Panc1 (cell line): ENCODE data around the gene CBARP. TPM values are rescaled to one million over a fixed set of nuclear protein-coding genes. Genes with fewer than 3 reads are reported as not detected.

Experiments
- ATAC-seq: fragments of 200-7000 bp; cut with Tn5 transposase; 2 replicates; pipeline ENCODE4 v1.9.1; 2020; ENCODE audit warnings: mild to moderate bottlenecking, moderate library complexity
- BruUV-seq: library from RNA; stranded (reverse); fragments of 400-500 nt; replicated peaks from 2 replicates; lab custom pipeline; 2021; lab: Mats Ljungman, UMichigan
- CTCF ChIA-PET: fragments of 300-600 bp; sonication (Branson Sonifier 250); formaldehyde crosslinking; loops from one replicate; lab custom pipeline; 2022; ENCODE audit warnings: antibody characterized with exemption; lab: Charles Lee
- POLR2A ChIA-PET: fragments of 300-600 bp; sonication (Branson Sonifier 250); formaldehyde crosslinking; loops from one replicate; lab custom pipeline; 2022; ENCODE audit warnings: antibody characterized with exemption; lab: Charles Lee
- DNase-seq: peaks from one replicate; pipeline ENCODE4 v3.0.0-alpha.2; 2010; ENCODE audit warnings: low read depth, low spot score
- H3K27ac ChIP-seq: 2 replicates; pipeline ENCODE4 v1.5.1; 2011; ENCODE audit warnings: mild to moderate bottlenecking, low read length, inconsistent platforms
- H3K27me3 ChIP-seq: fragments of 200-500 bp; sonication (Bioruptor generic); 2 replicates; pipeline ENCODE4 v1.6.0; 2014; ENCODE audit warnings: low read length, inconsistent platforms; ENCODE audit not compliant: control insufficient read depth, insufficient read depth
- H3K36me3 ChIP-seq: fragments of 200-500 bp; sonication (Bioruptor generic); 2 replicates; pipeline ENCODE4 v1.5.1; 2014; ENCODE audit warnings: inconsistent platforms, mild to moderate bottlenecking, low read length, moderate library complexity; ENCODE audit not compliant: control insufficient read depth, insufficient read depth
- H3K4me1 ChIP-seq: 2 replicates; pipeline ENCODE4 v1.5.1; 2011; ENCODE audit warnings: inconsistent platforms, mild to moderate bottlenecking, low read length, moderate library complexity; ENCODE audit not compliant: control insufficient read depth, insufficient read depth
- H3K4me3 ChIP-seq, 2 experiments: 2 replicates each; pipeline ENCODE4 v1.5.1; 2011 to 2012; ENCODE audit warnings: low read depth in 2 of 2, low read length in 2 of 2, mild to moderate bottlenecking in 2 of 2, inconsistent platforms in 1 of 2, moderate library complexity in 1 of 2
- H3K9me3 ChIP-seq: fragments of 200-500 bp; sonication (Bioruptor generic); 2 replicates; pipeline ENCODE4 v1.5.1; 2014; ENCODE audit warnings: low read depth, mild to moderate bottlenecking, inconsistent platforms, low read length, moderate library complexity; ENCODE audit not compliant: control insufficient read depth, insufficient read depth
- POLR2AphosphoS5 ChIP-seq: IDR thresholded peaks from 2 replicates; pipeline ENCODE4 v1.6.1; 2012; ENCODE audit warnings: mild to moderate bottlenecking, low read depth, low read length, moderate library complexity
- SIN3A ChIP-seq: IDR thresholded peaks from 2 replicates; pipeline ENCODE4 v1.6.1; 2012; ENCODE audit warnings: low read depth, mild to moderate bottlenecking, low read length, moderate library complexity, borderline replicate concordance; ENCODE audit not compliant: insufficient read depth
- TCF7L2 ChIP-seq: IDR thresholded peaks from 2 replicates; pipeline ENCODE4 v1.6.1; 2011; ENCODE audit warnings: mild to moderate bottlenecking, low read depth, low read length, inconsistent platforms
- in situ Hi-C: cut with HindIII; loops from 2 replicates; pipeline ENCODE4 v1.10.0; 2016; ENCODE audit warnings: low sequenced_read_pairs, low pct_unique_long_range_greater_than_20kb
- intact Hi-C: fragments of 100-400 bp; cut with micrococcal nuclease; formaldehyde crosslinking; loops from one replicate; pipeline ENCODE4 v1.10.0; 2022; ENCODE audit not compliant: unreplicated experiment
- total RNA-seq: library from RNA; stranded (reverse); gene quantifications from one replicate; pipeline ENCODE4 v1.2.1, GENCODE V29; 2021; ENCODE audit not compliant: unreplicated experiment
- TF ChIP-seq, protein P1 (sequence below), 2 experiments: IDR thresholded peaks; 2 replicates each; pipeline ENCODE4 v1.6.1; 2011 to 2012; ENCODE audit warnings: low read depth in 2 of 2, control low read depth in 1 of 2, low read length in 1 of 2, mild to moderate bottlenecking in 1 of 2, moderate library complexity in 1 of 2; ENCODE audit not compliant: insufficient read depth in 1 of 2
- TF ChIP-seq, protein P2 (sequence below): fragments of 450-650 bp; IDR thresholded peaks from 2 replicates; pipeline ENCODE4 v1.5.1; 2017; ENCODE audit warnings: mild to moderate bottlenecking

The CBARP gene
- total RNA-seq, 1 experiment from 2014 or later: 14.5 TPM

DNA sequence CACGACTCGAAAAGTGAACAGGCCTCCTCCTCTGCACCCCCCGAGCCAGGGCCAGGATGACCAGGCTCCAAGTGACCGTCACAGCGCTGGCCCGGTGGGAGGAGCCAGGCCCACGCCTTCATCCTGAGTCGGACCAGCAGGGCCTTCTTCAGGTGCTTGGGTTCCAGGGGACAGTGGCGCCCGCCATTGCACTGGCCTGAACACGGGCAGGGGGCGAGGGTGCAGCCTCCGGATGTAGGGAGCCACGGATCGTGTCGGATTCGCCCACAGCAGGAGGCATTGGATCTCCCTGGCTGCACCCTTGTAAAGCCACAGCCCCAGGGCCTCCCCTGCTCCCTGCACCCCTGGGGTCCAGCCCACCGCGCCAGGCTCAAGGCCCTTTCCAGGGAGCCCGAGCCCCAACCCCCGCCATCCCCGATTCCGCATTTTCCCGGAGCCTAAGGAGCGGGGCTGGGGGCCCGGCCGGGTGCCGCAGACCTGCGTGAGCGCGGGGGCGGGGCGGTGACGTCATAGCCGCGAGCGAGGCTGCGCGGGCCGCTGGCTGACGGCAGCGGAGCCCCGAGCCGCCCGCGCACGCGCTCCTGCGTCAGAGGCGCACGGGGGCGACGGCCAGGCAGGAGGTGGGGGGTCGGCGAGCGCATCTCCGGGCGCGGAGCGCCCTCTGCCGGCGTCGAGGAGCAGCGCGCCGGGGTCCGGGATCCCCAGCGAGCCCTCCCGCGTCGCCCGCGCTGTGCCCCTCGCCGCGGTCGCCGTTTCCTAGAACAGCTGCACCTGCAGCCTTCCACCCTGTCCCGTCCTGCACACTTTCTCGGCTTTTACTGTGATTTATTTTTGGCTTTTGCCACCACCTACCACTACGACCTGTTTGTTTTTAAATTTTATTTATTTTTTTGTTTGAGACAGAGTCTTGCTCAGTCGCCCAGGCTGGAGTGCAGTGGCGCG lies 2.3 kb upstream of the CBARP start:
- ATAC-seq (peak; percentile 65), DNase-seq (no peak)
- TF ChIP-seq TCF7L2: no peak
- TF ChIP-seq SIN3A: peak; percentile 65; the same call in 1 of the 2 replicates
- TF ChIP-seq, protein P1, sequence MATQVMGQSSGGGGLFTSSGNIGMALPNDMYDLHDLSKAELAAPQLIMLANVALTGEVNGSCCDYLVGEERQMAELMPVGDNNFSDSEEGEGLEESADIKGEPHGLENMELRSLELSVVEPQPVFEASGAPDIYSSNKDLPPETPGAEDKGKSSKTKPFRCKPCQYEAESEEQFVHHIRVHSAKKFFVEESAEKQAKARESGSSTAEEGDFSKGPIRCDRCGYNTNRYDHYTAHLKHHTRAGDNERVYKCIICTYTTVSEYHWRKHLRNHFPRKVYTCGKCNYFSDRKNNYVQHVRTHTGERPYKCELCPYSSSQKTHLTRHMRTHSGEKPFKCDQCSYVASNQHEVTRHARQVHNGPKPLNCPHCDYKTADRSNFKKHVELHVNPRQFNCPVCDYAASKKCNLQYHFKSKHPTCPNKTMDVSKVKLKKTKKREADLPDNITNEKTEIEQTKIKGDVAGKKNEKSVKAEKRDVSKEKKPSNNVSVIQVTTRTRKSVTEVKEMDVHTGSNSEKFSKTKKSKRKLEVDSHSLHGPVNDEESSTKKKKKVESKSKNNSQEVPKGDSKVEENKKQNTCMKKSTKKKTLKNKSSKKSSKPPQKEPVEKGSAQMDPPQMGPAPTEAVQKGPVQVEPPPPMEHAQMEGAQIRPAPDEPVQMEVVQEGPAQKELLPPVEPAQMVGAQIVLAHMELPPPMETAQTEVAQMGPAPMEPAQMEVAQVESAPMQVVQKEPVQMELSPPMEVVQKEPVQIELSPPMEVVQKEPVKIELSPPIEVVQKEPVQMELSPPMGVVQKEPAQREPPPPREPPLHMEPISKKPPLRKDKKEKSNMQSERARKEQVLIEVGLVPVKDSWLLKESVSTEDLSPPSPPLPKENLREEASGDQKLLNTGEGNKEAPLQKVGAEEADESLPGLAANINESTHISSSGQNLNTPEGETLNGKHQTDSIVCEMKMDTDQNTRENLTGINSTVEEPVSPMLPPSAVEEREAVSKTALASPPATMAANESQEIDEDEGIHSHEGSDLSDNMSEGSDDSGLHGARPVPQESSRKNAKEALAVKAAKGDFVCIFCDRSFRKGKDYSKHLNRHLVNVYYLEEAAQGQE (IDR thresholded peaks at IDR 0.05; ENCODE audit: insufficient read depth in 1 of 2, low read depth in 2 of 2, low read length in 1 of 2): 0 out of 4 replicates have a peak, but pooled peaks of 1 of the 2 experiments have one; percentile 11
- no peak for TF ChIP-seq POLR2AphosphoS5
- TF ChIP-seq, protein P2, sequence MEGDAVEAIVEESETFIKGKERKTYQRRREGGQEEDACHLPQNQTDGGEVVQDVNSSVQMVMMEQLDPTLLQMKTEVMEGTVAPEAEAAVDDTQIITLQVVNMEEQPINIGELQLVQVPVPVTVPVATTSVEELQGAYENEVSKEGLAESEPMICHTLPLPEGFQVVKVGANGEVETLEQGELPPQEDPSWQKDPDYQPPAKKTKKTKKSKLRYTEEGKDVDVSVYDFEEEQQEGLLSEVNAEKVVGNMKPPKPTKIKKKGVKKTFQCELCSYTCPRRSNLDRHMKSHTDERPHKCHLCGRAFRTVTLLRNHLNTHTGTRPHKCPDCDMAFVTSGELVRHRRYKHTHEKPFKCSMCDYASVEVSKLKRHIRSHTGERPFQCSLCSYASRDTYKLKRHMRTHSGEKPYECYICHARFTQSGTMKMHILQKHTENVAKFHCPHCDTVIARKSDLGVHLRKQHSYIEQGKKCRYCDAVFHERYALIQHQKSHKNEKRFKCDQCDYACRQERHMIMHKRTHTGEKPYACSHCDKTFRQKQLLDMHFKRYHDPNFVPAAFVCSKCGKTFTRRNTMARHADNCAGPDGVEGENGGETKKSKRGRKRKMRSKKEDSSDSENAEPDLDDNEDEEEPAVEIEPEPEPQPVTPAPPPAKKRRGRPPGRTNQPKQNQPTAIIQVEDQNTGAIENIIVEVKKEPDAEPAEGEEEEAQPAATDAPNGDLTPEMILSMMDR: peak; percentile 91
- Histone ChIP-seq H3K36me3 (no peaks in the 10 kb centered on the region; the same call in 1 of the 2 replicates), H3K27me3 (no peaks in the 10 kb centered on the region), H3K9me3 (no peaks in the 10 kb centered on the region), H3K4me1 (peaks cover 32% of the 10 kb centered on the region), H3K27ac (peak overlapping the region; percentile 65), H3K4me3 (peak overlapping the region; percentile 27 to 48)
- intact Hi-C loops: no loop called here
- BruUV-seq: no TSS peak
- POLR2A ChIA-PET: no interaction called here
- CTCF ChIA-PET: no interaction called here
- in situ Hi-C loops: no loop called here

DNA sequence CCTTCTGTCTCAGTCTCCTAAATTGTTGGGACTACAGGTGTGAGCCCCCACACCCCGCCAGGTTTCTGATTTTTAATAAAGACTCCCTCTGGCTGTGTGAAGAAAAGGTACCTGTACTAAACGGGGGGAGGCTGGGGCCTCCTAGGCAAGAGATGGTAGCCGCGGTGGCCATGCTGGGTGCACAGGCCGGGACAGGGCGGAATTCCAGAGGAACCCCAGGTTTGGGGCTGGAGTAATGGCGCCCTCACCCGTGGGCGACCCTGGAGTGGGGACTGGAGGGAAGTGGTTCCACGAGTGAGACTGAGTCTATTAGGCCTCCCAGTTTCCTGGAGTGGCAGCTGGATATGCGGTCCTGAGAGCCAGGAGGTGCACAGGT lies 1.6 kb upstream of the CBARP start:
- in situ Hi-C loops: no loop called here
- 0 out of 2 replicates have a peak overlapping the region, but pooled peaks have one; percentile 65 for H3K27ac ChIP-seq
- POLR2A ChIA-PET: no interaction called here

More for the DNA sequence above, 1.6 kb upstream of the CBARP start:
- peak overlapping the region; percentile 27 to 48; a peak in 3 of 4 replicates for H3K4me3 ChIP-seq
- CTCF ChIA-PET: no interaction called here
- H3K36me3 ChIP-seq: no peaks in the 10 kb centered on the region; the same call in 1 of the 2 replicates
- TF ChIP-seq, protein P1 (IDR thresholded peaks at IDR 0.05; ENCODE audit: insufficient read depth in 1 of 2, low read depth in 2 of 2, low read length in 1 of 2): no peak
- TF ChIP-seq TCF7L2 (no peak), POLR2AphosphoS5 (no peak), SIN3A (no peak)
- TF ChIP-seq, protein P2: no peak
- intact Hi-C loops: no loop called here
- H3K9me3 ChIP-seq: no peaks in the 10 kb centered on the region
- DNase-seq (no peak), ATAC-seq (no peak)
- BruUV-seq: no TSS peak
- no peaks in the 10 kb centered on the region for H3K27me3 ChIP-seq
- H3K4me1 ChIP-seq: peaks cover 26% of the 10 kb centered on the region
